Stimulated activated CD4-positive, alpha-beta T cell treated with anti-CD3 and anti-CD28 coated beads, Interleukin-12 subunit alpha, Interleukin-12 subunit beta, amount 100 ng/mL, for 24 hours (primary cell): ENCODE results near the gene LIPE.
A peak's percentile ranks its signal among the peaks of the same experiment; 100 is the strongest.

ENCODE experiments used
- DNase-seq, 2 experiments: peaks; one replicate each; pipeline ENCODE4 v3.0.0-alpha.2; 2020; ENCODE audit warnings: low read depth in 2 of 2

The LIPE gene

GRCh38 chr19:42412661-42413076 lies 14.5 kb downstream of the LIPE start:
- DNase-seq = no peak

- no peak for DNase-seq
Measured at GRCh38 chr19:42412227-42412626, 15.0 kb downstream of the LIPE start.

GRCh38 chr19:42411581-42412178 lies 15.5 kb downstream of the LIPE start:
- DNase-seq = no peak

GRCh38 chr19:42410371-42410770 lies 16.8 kb downstream of the LIPE start:
- DNase-seq = no peak

- no peak for DNase-seq
Measured at GRCh38 chr19:42409477-42409876, 17.7 kb downstream of the LIPE start.

GRCh38 chr19:42407816-42408175 lies 19.4 kb downstream of the LIPE start:
- no peak for DNase-seq

- DNase-seq = no peak
Measured at GRCh38 chr19:42407085-42407815, 19.9 kb downstream of the LIPE start.

- DNase-seq = no peak
Measured at GRCh38 chr19:42406111-42406510, 21.1 kb downstream of the LIPE start.

- no peak for DNase-seq
Measured at GRCh38 chr19:42403586-42403985, 23.6 kb downstream of the LIPE start.

GRCh38 chr19:42402376-42403116 lies 24.6 kb downstream of the LIPE start:
- DNase-seq = no peak

GRCh38 chr19:42401365-42402303 lies 25.6 kb downstream of the LIPE start:
- DNase-seq = peak; percentile 35 to 74

GRCh38 chr19:42400404-42400803 lies 26.8 kb downstream of the LIPE start:
- DNase-seq = no peak

- no peak for DNase-seq
Measured at GRCh38 chr19:42397263-42398166, 29.7 kb downstream of the LIPE start.

GRCh38 chr19:42396381-42397262 lies 30.6 kb downstream of the LIPE start:
- peak; percentile 90 to 97 for DNase-seq

GRCh38 chr19:42394751-42395150 lies 32.4 kb downstream of the LIPE start:
- no peak for DNase-seq

GRCh38 chr19:42392165-42392564 lies 35.0 kb downstream of the LIPE start:
- DNase-seq = no peak

GRCh38 chr19:42389899-42390298 lies 37.3 kb downstream of the LIPE start, which contains the start of gene CNFN:
CNFN (minus strand) TSS chr19:42390297; CDS start chr19:42389037, 1,260 bp downstream.
- no peak for DNase-seq

- DNase-seq = no peak
Measured at GRCh38 chr19:42388851-42389489, 38.2 kb downstream of the LIPE start.
